GM18505 (cell line): ENCODE data around the gene CALML4.

Experiments used
- ATAC-seq: cut with Tn5 transposase; IDR thresholded peaks from one replicate; pipeline ENCODE4 v1.9.1; 2021; ENCODE audit not compliant: unreplicated experiment
- POLR2A ChIP-seq: IDR thresholded peaks from 4 replicates; pipeline ENCODE4 v1.6.1; 2011; ENCODE audit warnings: borderline replicate concordance; ENCODE audit not compliant: insufficient read depth, insufficient read length; ENCODE audit errors: extremely low read depth

The CALML4 gene

GRCh38 chr15:68197661-68198437, 7.3 kb downstream of the CALML4 start:
- no peak for ATAC-seq
- TF ChIP-seq POLR2A, result no peak

- no peak for TF ChIP-seq POLR2A
- ATAC-seq, result no peak
Measured at GRCh38 chr15:68197170-68197492, 8.0 kb downstream of the CALML4 start.

- no peak for TF ChIP-seq POLR2A
- ATAC-seq, result no peak
Measured at GRCh38 chr15:68196445-68197169, 8.5 kb downstream of the CALML4 start.

GRCh38 chr15:68195336-68196112, 9.6 kb downstream of the CALML4 start:
- TF ChIP-seq POLR2A, result no peak
- no peak for ATAC-seq

- TF ChIP-seq POLR2A, result no peak
- no peak for ATAC-seq
Measured at GRCh38 chr15:68192804-68193486, 12.2 kb downstream of the CALML4 start.

- no peak for TF ChIP-seq POLR2A
- no peak for ATAC-seq
Measured at GRCh38 chr15:68192117-68192516, 13.0 kb downstream of the CALML4 start.

- no peak for TF ChIP-seq POLR2A
- ATAC-seq, result no peak
Measured at GRCh38 chr15:68191555-68191954, 13.6 kb downstream of the CALML4 start.

GRCh38 chr15:68190048-68190447, 15.1 kb downstream of the CALML4 start:
- ATAC-seq, result no peak
- no peak for TF ChIP-seq POLR2A

- ATAC-seq, result no peak
- TF ChIP-seq POLR2A, result no peak
Measured at GRCh38 chr15:68188647-68189046, 16.5 kb downstream of the CALML4 start.

- no peak for ATAC-seq
- TF ChIP-seq POLR2A, result no peak
Measured at GRCh38 chr15:68187559-68187958, 17.6 kb downstream of the CALML4 start.

GRCh38 chr15:68186671-68187397, 18.3 kb downstream of the CALML4 start:
- no peak for ATAC-seq
- TF ChIP-seq POLR2A, result no peak

- TF ChIP-seq POLR2A, result no peak
- ATAC-seq, result no peak
Measured at GRCh38 chr15:68184616-68185480, 20.3 kb downstream of the CALML4 start.
